Neural cell (in vitro differentiated cells): ENCODE data around the gene MMP7. TPM values are rescaled to one million over a fixed set of nuclear protein-coding genes. Genes with fewer than 3 reads are reported as not detected.

Source experiments
- H2AFZ ChIP-seq: fragments of 200-600, 300-800 bp; sonication (generic), shearing (Covaris generic); 2 replicates; pipeline ENCODE4 v1.6.0; 2014; ENCODE audit warnings: low read depth, mild to moderate bottlenecking, antibody characterized with exemption, low read length, moderate library complexity
- H3F3A ChIP-seq: fragments of 200-600 bp; shearing (Covaris generic); 2 replicates; pipeline ENCODE4 v1.6.1; 2016; ENCODE audit warnings: mild to moderate bottlenecking, moderate library complexity, mixed read lengths, antibody characterized with exemption, low read length; ENCODE audit not compliant: insufficient read depth, poor library complexity, severe bottlenecking
- H3K27ac ChIP-seq: fragments of 200-600, 300-800 bp; sonication (generic), shearing (Covaris generic); 2 replicates; pipeline ENCODE4 v1.5.1; 2014; ENCODE audit warnings: mild to moderate bottlenecking, low read length, moderate library complexity
- H3K27me3 ChIP-seq: fragments of 300-800, 200-600 bp; sonication (generic), shearing (Covaris generic); 2 replicates; pipeline ENCODE4 v1.6.0; 2014; ENCODE audit warnings: mild to moderate bottlenecking, low read depth, low read length, moderate library complexity; ENCODE audit not compliant: insufficient read depth
- H3K36me3 ChIP-seq: fragments of 300-800, 200-600 bp; sonication (generic), shearing (Covaris generic); 2 replicates; pipeline ENCODE4 v1.5.1; 2014; ENCODE audit warnings: mild to moderate bottlenecking, antibody characterized with exemption, low read length, moderate library complexity; ENCODE audit not compliant: insufficient read depth
- H3K4me2 ChIP-seq: fragments of 300-800, 200-600 bp; sonication (generic), shearing (Covaris generic); 2 replicates; pipeline ENCODE4 v1.6.0; 2014; ENCODE audit warnings: mild to moderate bottlenecking, low read length
- H3K4me3 ChIP-seq: fragments of 300-800, 200-600 bp; sonication (generic), shearing (Covaris generic); 2 replicates; pipeline ENCODE4 v1.5.1; 2014; ENCODE audit warnings: mild to moderate bottlenecking, low read length, moderate library complexity
- H3K79me2 ChIP-seq: fragments of 200-600 bp; shearing (Covaris generic); replicated peaks from 2 replicates; pipeline ENCODE4 v1.6.0; 2014; ENCODE audit warnings: mild to moderate bottlenecking, low read length, moderate library complexity; ENCODE audit not compliant: insufficient read depth
- H3K9ac ChIP-seq: fragments of 300-800, 200-600 bp; sonication (generic), shearing (Covaris generic); 2 replicates; pipeline ENCODE4 v1.6.1; 2016; ENCODE audit warnings: mild to moderate bottlenecking, low read length, mixed read lengths
- H3K9me2 ChIP-seq: fragments of 200-600 bp; shearing (Covaris generic); 2 replicates; pipeline ENCODE4 v1.6.1; 2016; ENCODE audit warnings: mild to moderate bottlenecking, low read length, mixed read lengths; ENCODE audit not compliant: insufficient read depth
- H3K9me3 ChIP-seq: fragments of 200-600, 300-800 bp; sonication (generic), shearing (Covaris generic); 2 replicates; pipeline ENCODE4 v1.6.1; 2016; ENCODE audit warnings: mild to moderate bottlenecking, mixed run types, low read length, moderate library complexity, mixed read lengths
- H4K20me1 ChIP-seq: fragments of 200-600 bp; shearing (Covaris generic); 2 replicates; pipeline ENCODE4 v1.6.1; 2016; ENCODE audit warnings: mild to moderate bottlenecking, mixed run types; ENCODE audit not compliant: insufficient read depth
- CTCF ChIP-seq: fragments of 450-650 bp; IDR thresholded peaks from 2 replicates; pipeline ENCODE4 v1.5.1; 2014; ENCODE audit warnings: antibody characterized with exemption, mild to moderate bottlenecking, moderate library complexity; ENCODE audit not compliant: poor library complexity, severe bottlenecking
- EP300 ChIP-seq: fragments of 450-650 bp; conservative IDR thresholded peaks from 2 replicates; pipeline ENCODE4 v1.6.1; 2014; ENCODE audit warnings: antibody characterized with exemption, mild to moderate bottlenecking, moderate library complexity; ENCODE audit not compliant: poor library complexity, severe bottlenecking
- EZH2 ChIP-seq: fragments of 200-600, 300-800 bp; shearing (Covaris generic), sonication (generic); IDR thresholded peaks from 2 replicates; pipeline ENCODE4 v1.6.1; 2014; ENCODE audit warnings: antibody characterized with exemption, low read length, borderline replicate concordance, mild to moderate bottlenecking; ENCODE audit not compliant: insufficient read depth, poor library complexity, severe bottlenecking
- MXI1 ChIP-seq: fragments of 450-650 bp; conservative IDR thresholded peaks from 2 replicates; pipeline ENCODE4 v1.6.1; 2014; ENCODE audit warnings: antibody characterized with exemption, mild to moderate bottlenecking; ENCODE audit not compliant: poor library complexity, severe bottlenecking
- POLR2AphosphoS5 ChIP-seq: IDR thresholded peaks from 2 replicates; pipeline ENCODE4 v1.6.1; 2012
- RAD21 ChIP-seq: fragments of 450-650 bp; conservative IDR thresholded peaks from 2 replicates; pipeline ENCODE4 v1.6.1; 2014; ENCODE audit warnings: antibody characterized with exemption, mild to moderate bottlenecking, moderate library complexity
- SMC3 ChIP-seq: fragments of 450-650 bp; conservative IDR thresholded peaks from 2 replicates; pipeline ENCODE4 v1.6.1; 2014; ENCODE audit warnings: antibody characterized with exemption, mild to moderate bottlenecking, moderate library complexity; ENCODE audit not compliant: poor library complexity
- TAF1 ChIP-seq: IDR thresholded peaks from 2 replicates; pipeline ENCODE4 v1.6.1; 2012; ENCODE audit warnings: low read depth
- polyA plus RNA-seq: library from polyadenylated mRNA; depleted of rRNA; stranded (reverse); fragments of >200 nt; gene quantifications from 2 replicates; pipeline ENCODE4 v1.2.3, GENCODE V29; 2014
- TF ChIP-seq, protein P1 (sequence below): IDR thresholded peaks from 2 replicates; pipeline ENCODE4 v1.6.1; 2012; ENCODE audit warnings: borderline replicate concordance

Gene MMP7
- polyA plus RNA-seq, 1 donor from 2014 or later = not detected

- Histone ChIP-seq H3K4me3 (no peak overlapping the region), H4K20me1 (no peaks in the 10 kb centered on the region), H3K27ac (no peak overlapping the region), H3K4me2 (no peak overlapping the region), H3K27me3 (no peaks in the 10 kb centered on the region), H3K9me3 (no peaks in the 10 kb centered on the region), H2AFZ (no peak overlapping the region), H3K9me2 (no peaks in the 10 kb centered on the region), H3K9ac (no peak overlapping the region), H3K36me3 (no peaks in the 10 kb centered on the region), H3F3A (no peaks in the 10 kb centered on the region), H3K79me2 (no peaks in the 10 kb centered on the region)
- TF ChIP-seq, protein P1, sequence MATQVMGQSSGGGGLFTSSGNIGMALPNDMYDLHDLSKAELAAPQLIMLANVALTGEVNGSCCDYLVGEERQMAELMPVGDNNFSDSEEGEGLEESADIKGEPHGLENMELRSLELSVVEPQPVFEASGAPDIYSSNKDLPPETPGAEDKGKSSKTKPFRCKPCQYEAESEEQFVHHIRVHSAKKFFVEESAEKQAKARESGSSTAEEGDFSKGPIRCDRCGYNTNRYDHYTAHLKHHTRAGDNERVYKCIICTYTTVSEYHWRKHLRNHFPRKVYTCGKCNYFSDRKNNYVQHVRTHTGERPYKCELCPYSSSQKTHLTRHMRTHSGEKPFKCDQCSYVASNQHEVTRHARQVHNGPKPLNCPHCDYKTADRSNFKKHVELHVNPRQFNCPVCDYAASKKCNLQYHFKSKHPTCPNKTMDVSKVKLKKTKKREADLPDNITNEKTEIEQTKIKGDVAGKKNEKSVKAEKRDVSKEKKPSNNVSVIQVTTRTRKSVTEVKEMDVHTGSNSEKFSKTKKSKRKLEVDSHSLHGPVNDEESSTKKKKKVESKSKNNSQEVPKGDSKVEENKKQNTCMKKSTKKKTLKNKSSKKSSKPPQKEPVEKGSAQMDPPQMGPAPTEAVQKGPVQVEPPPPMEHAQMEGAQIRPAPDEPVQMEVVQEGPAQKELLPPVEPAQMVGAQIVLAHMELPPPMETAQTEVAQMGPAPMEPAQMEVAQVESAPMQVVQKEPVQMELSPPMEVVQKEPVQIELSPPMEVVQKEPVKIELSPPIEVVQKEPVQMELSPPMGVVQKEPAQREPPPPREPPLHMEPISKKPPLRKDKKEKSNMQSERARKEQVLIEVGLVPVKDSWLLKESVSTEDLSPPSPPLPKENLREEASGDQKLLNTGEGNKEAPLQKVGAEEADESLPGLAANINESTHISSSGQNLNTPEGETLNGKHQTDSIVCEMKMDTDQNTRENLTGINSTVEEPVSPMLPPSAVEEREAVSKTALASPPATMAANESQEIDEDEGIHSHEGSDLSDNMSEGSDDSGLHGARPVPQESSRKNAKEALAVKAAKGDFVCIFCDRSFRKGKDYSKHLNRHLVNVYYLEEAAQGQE = no peak
- TF ChIP-seq MXI1 (no peak), EP300 (no peak), EZH2 (no peak), POLR2AphosphoS5 (no peak), TAF1 (no peak), RAD21 (no peak), CTCF (no peak), SMC3 (no peak)
These were observed 1.9 kb downstream of the MMP7 start for GRCh38 chr11:102528618-102529017.

DNA sequence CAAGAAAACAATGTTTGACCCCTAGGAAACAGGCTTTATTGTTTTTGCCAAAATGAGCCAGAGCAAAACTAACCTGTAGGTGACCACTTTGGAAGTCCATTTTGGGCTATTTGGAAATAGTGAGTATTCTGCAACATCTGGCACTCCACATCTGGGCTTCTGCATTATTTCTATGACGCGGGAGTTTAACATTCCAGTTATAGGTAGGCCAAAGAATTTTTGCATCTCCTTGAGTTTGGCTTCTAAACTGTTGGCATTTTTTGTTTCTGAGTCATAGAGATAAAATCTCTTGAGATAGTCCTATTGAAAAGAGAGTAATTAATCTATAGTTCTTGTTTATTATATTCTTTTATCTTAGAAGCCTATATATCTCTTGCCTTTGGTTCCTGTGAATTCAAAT, 2.9 kb downstream of the MMP7 start:
- no peak for TF ChIP-seq SMC3
- no peak for TF ChIP-seq EP300
- no peak for TF ChIP-seq EZH2
- no peak for TF ChIP-seq RAD21
- no peak for TF ChIP-seq MXI1
- TF ChIP-seq CTCF = no peak
- no peak for TF ChIP-seq TAF1
- TF ChIP-seq, protein P1 = no peak
- no peak for TF ChIP-seq POLR2AphosphoS5
- no peaks in the 10 kb centered on the region for H3F3A ChIP-seq
- no peak overlapping the region for H2AFZ ChIP-seq
- H3K36me3 ChIP-seq = no peaks in the 10 kb centered on the region
- no peak overlapping the region for H3K4me3 ChIP-seq
- H4K20me1 ChIP-seq = no peaks in the 10 kb centered on the region
- no peak overlapping the region for H3K27ac ChIP-seq
- no peaks in the 10 kb centered on the region for H3K9me3 ChIP-seq
- no peaks in the 10 kb centered on the region for H3K9me2 ChIP-seq
- H3K9ac ChIP-seq = no peak overlapping the region
- H3K27me3 ChIP-seq = no peaks in the 10 kb centered on the region
- H3K79me2 ChIP-seq = no peaks in the 10 kb centered on the region
- H3K4me2 ChIP-seq = no peak overlapping the region
